Measurements from ENCODE around the gene FOS. TPM values are rescaled to one million over a fixed set of nuclear protein-coding genes. Genes with fewer than 3 reads are reported as not detected.

Gene FOS
- total RNA-seq, 4 donors from 2014 or later: 62.2 to 181 (median 88.6) TPM

GRCh38 chr14:75283162-75283832 is 4.7 kb downstream of the FOS start:
- 63 to 71% methylated on average over 13 of the region's 13 CpGs for WGBS, 2 donors
- TF ChIP-seq POLR2A (IDR thresholded peaks at IDR 0.05) (peak in 2 of 4 donors; percentile 7 to 13), CTCF (IDR thresholded peaks at IDR 0.05) (peak in 2 of 6 experiments; percentile 8 to 35)
- Histone ChIP-seq H3K27ac (peak overlapping the region; percentile 5 to 36 (median 21)), H3K36me3 (peaks cover 4 to 35% (median 14%) of the 10 kb centered on the region in 3 donors), H3K27me3 (no peaks in the 10 kb centered on the region), H3K4me3 (no peak overlapping the region), H3K9me3 (no peaks in the 10 kb centered on the region), H3K4me1 (peaks cover 8 to 43% (median 22%) of the 10 kb centered on the region in 3 donors)
- no peak for DNase-seq
- intact Hi-C loops (cut with DNase I): no loop called here

GRCh38 chr14:75283833-75284563 is 5.4 kb downstream of the FOS start:
- intact Hi-C loops (cut with DNase I): no loop called here
- Histone ChIP-seq H3K4me3 (no peak overlapping the region), H3K36me3 (peaks cover 4 to 35% (median 14%) of the 10 kb centered on the region in 3 donors), H3K4me1 (peaks cover 8 to 41% (median 22%) of the 10 kb centered on the region in 3 donors), H3K27me3 (no peaks in the 10 kb centered on the region), H3K9me3 (no peaks in the 10 kb centered on the region), H3K27ac (peak overlapping the region in 3 of 4 donors; percentile 5 to 36 (median 8))
- no peak for DNase-seq
- TF ChIP-seq CTCF (IDR thresholded peaks at IDR 0.05) (peak in 1 of 6 experiments; percentile 0), POLR2A (IDR thresholded peaks at IDR 0.05) (no peak)
- 65 to 71% methylated on average over 3 to 5 of the region's 5 CpGs for WGBS, 2 donors

- Histone ChIP-seq H3K27ac (no peak overlapping the region), H3K9me3 (no peaks in the 10 kb centered on the region), H3K27me3 (no peaks in the 10 kb centered on the region), H3K4me1 (peaks cover 8 to 27% (median 13%) of the 10 kb centered on the region in 3 donors), H3K4me3 (no peak overlapping the region), H3K36me3 (peaks cover 0 to 28% (median 7%) of the 10 kb centered on the region in 3 donors)
- TF ChIP-seq POLR2A (IDR thresholded peaks at IDR 0.05): no peak
- TF ChIP-seq CTCF (IDR thresholded peaks at IDR 0.05): no peak
- DNase-seq: no peak
- intact Hi-C loops (cut with DNase I): no loop called here
Measured at GRCh38 chr14:75285331-75285730, 6.7 kb downstream of the FOS start.

DNA sequence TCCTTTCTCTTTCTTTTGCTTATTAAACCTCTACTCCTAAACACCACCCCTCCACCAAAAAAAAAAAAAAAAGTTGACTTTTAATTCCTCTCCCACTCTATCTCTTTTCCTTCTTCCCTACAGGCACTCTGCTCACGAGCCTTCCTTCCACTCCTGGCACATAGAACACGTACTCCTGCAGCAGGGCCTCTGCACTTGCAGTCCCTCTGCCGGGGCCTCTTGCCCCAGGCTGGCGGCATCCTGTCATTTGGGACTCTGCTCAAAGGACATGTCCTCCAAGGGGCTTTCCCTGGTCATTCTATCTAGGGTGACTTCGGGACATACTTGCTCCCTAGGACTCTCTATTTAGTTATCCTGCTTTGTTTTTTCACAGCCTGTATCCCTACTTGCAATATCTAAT is 7.7 kb downstream of the FOS start:
- no peak for DNase-seq
- Histone ChIP-seq H3K4me1 (peaks cover 1 to 17% (median 3%) of the 10 kb centered on the region in 3 donors), H3K36me3 (peaks cover 0 to 18% (median under 1%) of the 10 kb centered on the region in 3 donors), H3K9me3 (no peaks in the 10 kb centered on the region), H3K4me3 (no peak overlapping the region), H3K27me3 (no peaks in the 10 kb centered on the region), H3K27ac (no peak overlapping the region)
- intact Hi-C loops (cut with DNase I): no loop called here
- TF ChIP-seq CTCF (IDR thresholded peaks at IDR 0.05): no peak
- no peak for TF ChIP-seq POLR2A (IDR thresholded peaks at IDR 0.05)
- 45 to 53% methylated on average over 5 of the region's 5 CpGs for WGBS, 2 donors

GRCh38 chr14:75289840-75290388 is 11.3 kb downstream of the FOS start:
- H3K9me3 ChIP-seq: no peaks in the 10 kb centered on the region
- H3K4me1 ChIP-seq: peaks cover 9 to 15% (median 9%) of the 10 kb centered on the region in 3 donors
- WGBS, 2 donors: 77 to 83% methylated on average over 3 of the region's 3 CpGs
- intact Hi-C loops (cut with DNase I): loop anchor here (10.0 kb wide), 1 partner anchor 45 kb away; no protein-coding TSS in a partner anchor
- H3K4me3 ChIP-seq: no peak overlapping the region
- no peak overlapping the region for H3K27ac ChIP-seq
- DNase-seq: no peak
- no peaks in the 10 kb centered on the region for H3K27me3 ChIP-seq
- H3K36me3 ChIP-seq: no peaks in the 10 kb centered on the region
- TF ChIP-seq CTCF (IDR thresholded peaks at IDR 0.05): no peak
- TF ChIP-seq POLR2A (IDR thresholded peaks at IDR 0.05): no peak
